ENCODE data around the gene MICB.

DNA sequence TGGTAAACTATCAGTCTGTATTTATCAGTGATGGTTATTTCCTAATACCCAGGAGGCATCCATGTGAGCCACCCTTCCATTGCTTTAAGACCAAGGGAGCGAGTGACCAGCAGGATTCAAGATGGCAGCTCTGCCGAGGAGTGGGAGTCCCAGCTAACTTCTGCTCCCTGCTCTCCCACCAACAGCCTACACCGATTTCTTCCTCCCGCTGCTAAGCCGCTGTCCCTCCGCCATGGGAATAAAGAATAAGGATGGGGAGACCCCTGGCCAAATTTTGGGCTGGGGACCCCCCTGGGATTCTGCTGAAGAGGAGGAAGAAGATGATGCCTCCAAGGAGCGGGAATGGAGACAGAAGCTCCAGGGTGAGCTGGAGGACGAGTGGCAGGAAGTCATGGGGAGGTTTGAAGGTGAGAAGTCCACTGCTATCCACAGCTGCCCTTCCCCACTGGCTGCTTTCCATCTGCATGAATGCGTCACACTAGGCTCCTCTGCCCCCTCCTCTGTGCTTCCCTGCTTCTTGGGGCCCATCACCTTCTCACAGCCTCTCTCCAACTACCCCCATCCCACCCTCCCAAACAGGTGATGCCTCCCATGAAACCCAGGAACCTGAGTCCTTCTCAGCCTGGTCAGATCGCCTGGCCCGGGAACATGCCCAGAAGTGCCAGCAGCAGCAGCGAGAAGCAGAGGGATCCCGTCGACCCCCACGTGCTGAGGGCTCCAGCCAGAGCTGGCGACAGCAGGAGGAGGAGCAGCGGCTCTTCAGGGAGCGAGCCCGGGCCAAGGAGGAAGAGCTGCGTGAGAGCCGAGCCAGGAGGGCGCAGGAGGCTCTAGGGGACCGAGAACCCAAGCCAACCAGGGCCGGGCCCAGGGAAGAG is 59.7 kb downstream of the MICB start:
- TF ChIP-seq TAF1 (IDR thresholded peaks at IDR 0.05; ENCODE audit: low read depth, low read length) (no peak), ZNF274 (IDR thresholded peaks at IDR 0.05; ENCODE audit: borderline replicate concordance, extremely low read depth, low read length) (no peak), NANOG (IDR thresholded peaks at IDR 0.05; ENCODE audit: insufficient read depth, low read depth, low read length, poor library complexity, severe bottlenecking) (no peak), EZH2 (IDR thresholded peaks at IDR 0.05; ENCODE audit: low read depth, low read length, severe bottlenecking) (no peak), BCL11A (IDR thresholded peaks at IDR 0.05; ENCODE audit: low read depth in 2 of 2, low read length in 2 of 2) (no peak), KDM1A (IDR thresholded peaks at IDR 0.05; ENCODE audit: borderline replicate concordance, low read length) (no peak), RNF2 (IDR thresholded peaks at IDR 0.05; ENCODE audit: borderline replicate concordance, low read depth, low read length, missing control alignments, poor library complexity, severe bottlenecking) (no peak), CREB1 (IDR thresholded peaks at IDR 0.05) (no peak), RFX5 (IDR thresholded peaks at IDR 0.05; ENCODE audit: borderline replicate concordance, low read depth, low read length) (no peak)
- TF ChIP-seq, protein P1, sequence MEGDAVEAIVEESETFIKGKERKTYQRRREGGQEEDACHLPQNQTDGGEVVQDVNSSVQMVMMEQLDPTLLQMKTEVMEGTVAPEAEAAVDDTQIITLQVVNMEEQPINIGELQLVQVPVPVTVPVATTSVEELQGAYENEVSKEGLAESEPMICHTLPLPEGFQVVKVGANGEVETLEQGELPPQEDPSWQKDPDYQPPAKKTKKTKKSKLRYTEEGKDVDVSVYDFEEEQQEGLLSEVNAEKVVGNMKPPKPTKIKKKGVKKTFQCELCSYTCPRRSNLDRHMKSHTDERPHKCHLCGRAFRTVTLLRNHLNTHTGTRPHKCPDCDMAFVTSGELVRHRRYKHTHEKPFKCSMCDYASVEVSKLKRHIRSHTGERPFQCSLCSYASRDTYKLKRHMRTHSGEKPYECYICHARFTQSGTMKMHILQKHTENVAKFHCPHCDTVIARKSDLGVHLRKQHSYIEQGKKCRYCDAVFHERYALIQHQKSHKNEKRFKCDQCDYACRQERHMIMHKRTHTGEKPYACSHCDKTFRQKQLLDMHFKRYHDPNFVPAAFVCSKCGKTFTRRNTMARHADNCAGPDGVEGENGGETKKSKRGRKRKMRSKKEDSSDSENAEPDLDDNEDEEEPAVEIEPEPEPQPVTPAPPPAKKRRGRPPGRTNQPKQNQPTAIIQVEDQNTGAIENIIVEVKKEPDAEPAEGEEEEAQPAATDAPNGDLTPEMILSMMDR (IDR thresholded peaks at IDR 0.05; ENCODE audit: control extremely low read depth in 1 of 3, insufficient read depth in 1 of 3, low read depth in 1 of 3, low read length in 3 of 3) = no peak
